Right atrium auricular region (tissue), 2 donors: ENCODE data around the gene ARHGAP21. TPM values are rescaled to one million over a fixed set of nuclear protein-coding genes. Genes with fewer than 3 reads are reported as not detected.

Experiments used
- DNase-seq: peaks from one replicate; pipeline ENCODE4 v3.0.0-alpha.2; 2019; ENCODE audit warnings: low spot score
- H3K27ac ChIP-seq, 2 donors: fragments of 200-600 bp; sonication (generic); 1 replicate in 1 of 2; 2 replicates in 1 of 2; pipeline ENCODE4 v1.5.1; 2016 to 2019
- H3K27me3 ChIP-seq, 2 donors: fragments of 200-600 bp; sonication (generic); one replicate each; pipeline versions ENCODE4 v1.5.1 to v1.6.0; 2017 to 2019
- H3K36me3 ChIP-seq: fragments of 200-600 bp; sonication (generic); one replicate; pipeline ENCODE4 v1.5.1; 2016
- H3K4me1 ChIP-seq, 2 donors: fragments of 200-600 bp; sonication (generic); one replicate each; pipeline versions ENCODE4 v1.5.1 to v1.6.0; 2017 to 2019
- H3K4me3 ChIP-seq, 2 donors: fragments of 200-600 bp; sonication (generic); 1 replicate in 1 of 2; 2 replicates in 1 of 2; pipeline ENCODE4 v1.5.1; 2017 to 2019; ENCODE audit warnings: mild to moderate bottlenecking in 1 of 2, moderate library complexity in 1 of 2
- H3K9me3 ChIP-seq, 2 donors: fragments of 200-600 bp; sonication (generic); one replicate each; pipeline ENCODE4 v1.5.1; 2019
- CTCF ChIP-seq, 2 donors: fragments of 200-600 bp; sonication (generic); IDR thresholded peaks; one replicate each; pipeline ENCODE4 v1.5.1; 2019; ENCODE audit warnings: antibody characterized with exemption in 2 of 2
- total RNA-seq, 2 donors: library from RNA; depleted of rRNA; stranded (reverse); fragments of >200 nt; gene quantifications; one replicate each; pipeline ENCODE4 v1.1.0, GENCODE V29; 2016

The ARHGAP21 gene
- total RNA-seq, 2 donors from 2014 or later: 45.0 to 46.3 TPM

GRCh38 chr10:24678757-24679156, 44.9 kb downstream of the ARHGAP21 start:
- no peaks in the 10 kb centered on the region for H3K36me3 ChIP-seq
- peaks cover 0 to 22% of the 10 kb centered on the region in 2 donors for H3K4me1 ChIP-seq
- H3K27ac ChIP-seq: no peak overlapping the region
- no peak overlapping the region for H3K4me3 ChIP-seq
- DNase-seq: no peak
- peaks cover 0 to 3% of the 10 kb centered on the region in 2 donors for H3K9me3 ChIP-seq
- no peaks in the 10 kb centered on the region for H3K27me3 ChIP-seq
- no peak for TF ChIP-seq CTCF (IDR thresholded peaks at IDR 0.05)

- H3K36me3 ChIP-seq: no peaks in the 10 kb centered on the region
- H3K4me1 ChIP-seq: peaks cover 0 to 5% of the 10 kb centered on the region in 2 donors
- no peak overlapping the region for H3K27ac ChIP-seq
- no peak for TF ChIP-seq CTCF (IDR thresholded peaks at IDR 0.05)
- no peak for DNase-seq
- H3K4me3 ChIP-seq: no peak overlapping the region
- peaks cover 0 to 3% of the 10 kb centered on the region in 2 donors for H3K9me3 ChIP-seq
- no peaks in the 10 kb centered on the region for H3K27me3 ChIP-seq
These were observed 48.6 kb downstream of the ARHGAP21 start for GRCh38 chr10:24674892-24675632.

GRCh38 chr10:24670964-24671670, 52.6 kb downstream of the ARHGAP21 start:
- TF ChIP-seq CTCF (IDR thresholded peaks at IDR 0.05): no peak
- no peak overlapping the region for H3K27ac ChIP-seq
- no peak for DNase-seq
- H3K9me3 ChIP-seq: no peaks in the 10 kb centered on the region
- H3K36me3 ChIP-seq: no peaks in the 10 kb centered on the region
- peaks cover 0 to 6% of the 10 kb centered on the region in 2 donors for H3K4me1 ChIP-seq
- no peak overlapping the region for H3K4me3 ChIP-seq
- no peaks in the 10 kb centered on the region for H3K27me3 ChIP-seq

DNA sequence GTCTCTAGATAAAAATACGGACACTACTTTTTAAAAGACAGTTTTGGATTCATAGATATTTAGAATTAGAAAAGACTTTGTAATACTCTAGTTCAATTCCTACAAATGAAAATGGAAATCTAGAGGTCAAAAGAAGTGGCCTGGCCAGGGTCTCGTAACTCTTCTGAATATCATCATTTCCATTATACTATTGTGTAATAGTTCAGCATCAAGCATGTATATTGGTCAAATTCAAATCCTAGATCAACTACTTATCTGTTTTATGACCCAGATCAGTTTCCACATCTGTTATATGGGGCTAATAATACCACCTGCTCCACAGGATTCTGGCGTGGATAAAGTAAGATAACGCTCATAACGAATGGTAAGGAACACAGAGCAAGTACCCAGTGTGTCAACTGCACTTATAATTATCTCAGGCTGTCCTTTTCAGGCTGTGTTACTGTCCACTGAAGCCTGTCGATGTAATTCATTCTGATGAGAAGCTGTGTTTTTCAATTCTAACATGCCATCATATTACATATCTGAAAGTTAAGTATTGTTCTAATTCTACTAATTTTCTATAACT, 54.3 kb downstream of the ARHGAP21 start:
- Histone ChIP-seq H3K4me3 (no peak overlapping the region), H3K4me1 (peaks cover 0 to 6% of the 10 kb centered on the region in 2 donors), H3K36me3 (no peaks in the 10 kb centered on the region), H3K27ac (no peak overlapping the region), H3K9me3 (no peaks in the 10 kb centered on the region), H3K27me3 (no peaks in the 10 kb centered on the region)
- TF ChIP-seq CTCF (IDR thresholded peaks at IDR 0.05): no peak
- no peak for DNase-seq

DNA sequence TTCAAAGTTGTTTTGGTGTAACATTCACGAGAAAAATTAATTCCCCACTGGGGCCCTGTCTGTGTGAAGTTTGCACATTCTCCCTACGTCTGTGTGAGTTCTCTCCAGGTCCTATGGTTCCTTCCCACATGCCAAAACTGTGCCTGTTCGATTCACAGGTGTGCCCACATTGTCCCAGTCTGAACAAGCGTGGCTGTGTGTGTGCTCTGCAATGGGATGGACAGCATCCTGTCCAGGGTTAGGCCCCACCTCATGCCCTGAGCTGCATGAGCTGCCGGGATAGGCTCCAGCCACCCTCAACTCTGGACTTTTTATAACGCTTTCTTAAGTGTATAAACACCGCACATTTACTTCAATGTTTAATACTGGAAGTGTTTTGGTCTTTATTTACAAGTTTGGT, 55.4 kb downstream of the ARHGAP21 start:
- Histone ChIP-seq H3K4me3 (no peak overlapping the region), H3K9me3 (no peaks in the 10 kb centered on the region), H3K36me3 (no peaks in the 10 kb centered on the region), H3K27ac (no peak overlapping the region), H3K27me3 (no peaks in the 10 kb centered on the region), H3K4me1 (peaks cover 0 to 6% of the 10 kb centered on the region in 2 donors)
- no peak for TF ChIP-seq CTCF (IDR thresholded peaks at IDR 0.05)
- DNase-seq: no peak
